Stimulated activated CD4-positive, alpha-beta T cell treated with anti-CD3 and anti-CD28 coated beads, Interleukin-15, amount 100 ng/mL, for 24 hours (primary cell): ENCODE measurements around the gene FANK1.
"Not testable (repeated sequence)": the region's sequence is repeated elsewhere in the genome, so short reads cannot be mapped to it uniquely, and the experiment has no call there.

Experiments
- DNase-seq: peaks from one replicate; pipeline ENCODE4 v3.0.0-alpha.2; 2020

The FANK1 gene

DNA sequence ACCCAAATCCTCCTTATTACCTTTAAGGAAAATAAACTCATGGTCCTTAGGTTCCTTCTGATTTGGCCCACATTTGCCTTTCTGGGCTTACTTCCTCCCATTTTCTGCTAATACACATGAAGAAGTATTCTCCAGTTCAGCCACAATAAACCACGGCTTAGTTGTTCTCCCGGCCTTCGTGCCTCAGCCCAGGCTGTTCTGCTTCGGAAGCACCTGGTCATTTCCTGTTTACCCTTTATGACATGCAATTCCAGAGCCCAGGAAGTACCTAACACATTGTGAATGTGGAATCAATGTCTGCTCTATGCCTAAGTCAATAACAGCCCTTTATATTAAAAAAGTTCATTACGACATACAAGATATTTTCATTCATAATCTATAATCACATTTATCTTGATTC, 4.0 kb upstream of the FANK1 start:
- DNase-seq, result not testable (repeated sequence)

DNA sequence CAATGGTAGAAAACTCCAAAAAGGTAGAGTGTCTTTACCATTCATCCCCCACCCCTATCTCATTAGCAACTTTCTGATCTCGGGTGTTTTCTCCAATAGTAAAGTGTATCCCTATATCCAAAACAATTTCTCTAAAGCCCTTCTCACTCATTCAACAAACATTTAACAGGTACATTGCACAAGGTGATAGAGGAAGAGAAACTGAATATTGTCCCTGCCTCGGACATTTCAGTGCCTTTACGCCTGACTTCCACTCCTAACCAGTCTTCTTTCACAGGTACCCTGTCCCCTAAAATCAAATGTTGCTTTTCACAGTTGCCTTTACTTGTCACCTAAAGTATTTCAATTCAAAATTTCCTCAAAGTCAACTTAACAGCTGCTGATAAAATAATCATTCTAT, 2.2 kb upstream of the FANK1 start:
- not testable (repeated sequence) for DNase-seq

DNA sequence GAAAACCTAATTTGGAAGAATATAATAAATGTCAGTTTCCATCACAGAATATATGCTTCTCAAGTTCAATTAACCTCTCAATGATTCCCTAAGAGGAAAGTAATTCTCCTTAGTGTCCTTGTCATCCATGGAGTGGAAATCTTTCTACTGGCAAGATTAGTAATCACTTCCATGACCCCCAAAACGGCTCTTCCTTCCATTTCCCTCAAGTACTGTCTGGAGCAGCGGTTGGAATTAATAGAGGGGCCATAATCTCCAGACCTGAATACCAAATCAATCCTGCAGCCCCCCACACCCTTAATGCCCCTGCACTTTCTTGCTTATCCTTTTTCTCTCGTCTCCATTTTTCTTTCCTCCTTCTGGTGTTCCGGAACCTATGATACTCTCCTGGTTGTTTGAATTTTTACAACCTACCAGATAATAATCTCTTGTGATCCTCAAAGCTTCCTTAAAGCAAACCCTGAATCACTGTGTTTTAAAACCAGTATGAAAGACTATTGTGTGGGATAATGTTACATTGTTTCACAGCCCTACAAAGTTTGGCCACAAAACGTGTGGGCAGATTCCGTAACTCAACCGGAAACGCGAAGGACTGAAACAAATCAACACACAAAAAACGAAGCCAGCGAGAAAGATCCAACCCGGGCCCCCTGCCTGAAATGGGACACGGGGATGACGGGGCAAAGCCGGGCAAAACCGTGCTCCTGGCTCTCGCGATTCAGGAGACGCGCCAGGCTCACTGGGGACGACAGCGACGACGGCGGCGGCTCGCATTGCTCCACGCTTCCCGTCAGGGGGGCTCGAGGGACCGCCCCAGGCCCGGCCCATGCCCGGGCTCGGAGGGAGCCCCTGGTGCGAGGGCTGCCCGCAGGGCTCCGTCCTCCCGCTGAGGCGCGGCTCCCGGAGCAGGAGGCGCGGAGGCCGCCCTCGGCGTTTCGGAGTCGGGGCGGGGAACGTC, 955 bp upstream of the FANK1 start:
- peak; percentile 72 for DNase-seq

DNA sequence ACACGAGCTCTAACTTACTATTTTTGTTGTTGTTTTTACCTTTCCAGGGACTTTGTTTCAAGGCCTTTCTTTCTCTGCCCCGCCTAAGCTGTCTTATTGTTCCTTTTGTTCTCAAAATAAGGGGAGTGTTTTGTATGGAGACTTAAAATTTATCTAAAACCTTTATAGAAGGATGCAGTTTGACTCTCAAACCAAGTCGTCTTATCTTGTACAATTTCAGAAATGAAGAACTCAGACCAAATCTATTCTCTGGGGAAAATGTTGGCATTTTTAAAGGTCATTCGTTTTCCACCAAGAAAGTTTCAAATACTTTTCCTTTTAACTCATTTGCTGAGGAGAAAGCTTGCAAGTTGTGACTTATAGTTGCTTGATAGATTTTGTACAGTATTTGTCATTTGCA, 953 bp downstream of the FANK1 start:
- not testable (repeated sequence) for DNase-seq

DNA sequence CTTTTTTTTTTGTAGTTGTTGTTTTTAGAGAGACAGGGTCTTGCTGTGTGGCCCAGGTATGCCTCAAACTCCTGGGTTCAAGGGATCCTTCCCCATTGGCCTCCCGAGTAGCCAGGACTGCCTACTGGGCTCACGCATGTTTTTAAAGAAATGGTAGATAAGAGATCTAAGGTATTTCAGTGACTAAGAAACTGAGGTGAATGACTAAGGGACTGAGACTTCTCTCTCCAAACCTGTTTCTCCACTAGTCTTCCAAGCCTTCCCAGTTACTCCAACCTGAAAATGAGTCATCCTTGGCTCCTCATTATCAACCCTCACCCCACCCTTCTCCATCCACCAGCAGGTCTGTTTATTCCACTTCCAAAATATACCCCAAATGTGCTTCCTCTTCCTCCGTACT, 4.6 kb downstream of the FANK1 start:
- not testable (repeated sequence) for DNase-seq

DNA sequence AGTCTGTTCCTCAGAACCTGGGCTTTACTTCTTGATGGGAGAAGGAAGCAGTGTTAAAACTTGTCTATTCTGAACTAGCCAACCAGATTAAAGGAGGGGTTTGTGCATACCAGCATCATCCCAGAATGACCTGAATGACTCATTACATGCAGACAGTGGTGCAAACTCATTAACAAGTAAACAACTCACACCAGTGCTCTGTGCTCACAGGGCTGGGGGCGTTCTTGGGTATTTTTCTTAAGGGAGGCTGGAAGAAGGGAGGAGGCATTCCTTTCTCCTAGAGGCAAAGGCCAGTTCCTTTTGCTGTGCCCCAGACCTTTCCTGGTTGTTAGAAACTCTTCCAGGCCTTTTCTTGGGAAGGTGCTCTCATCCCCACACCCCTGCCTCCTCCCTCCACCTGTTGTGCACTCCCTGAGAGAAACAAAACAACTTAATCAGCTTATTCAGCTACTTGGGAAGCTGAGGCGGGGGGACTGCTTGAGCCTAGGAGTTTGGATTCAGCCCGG, 6.8 kb downstream of the FANK1 start:
- DNase-seq, result not testable (repeated sequence)

DNA sequence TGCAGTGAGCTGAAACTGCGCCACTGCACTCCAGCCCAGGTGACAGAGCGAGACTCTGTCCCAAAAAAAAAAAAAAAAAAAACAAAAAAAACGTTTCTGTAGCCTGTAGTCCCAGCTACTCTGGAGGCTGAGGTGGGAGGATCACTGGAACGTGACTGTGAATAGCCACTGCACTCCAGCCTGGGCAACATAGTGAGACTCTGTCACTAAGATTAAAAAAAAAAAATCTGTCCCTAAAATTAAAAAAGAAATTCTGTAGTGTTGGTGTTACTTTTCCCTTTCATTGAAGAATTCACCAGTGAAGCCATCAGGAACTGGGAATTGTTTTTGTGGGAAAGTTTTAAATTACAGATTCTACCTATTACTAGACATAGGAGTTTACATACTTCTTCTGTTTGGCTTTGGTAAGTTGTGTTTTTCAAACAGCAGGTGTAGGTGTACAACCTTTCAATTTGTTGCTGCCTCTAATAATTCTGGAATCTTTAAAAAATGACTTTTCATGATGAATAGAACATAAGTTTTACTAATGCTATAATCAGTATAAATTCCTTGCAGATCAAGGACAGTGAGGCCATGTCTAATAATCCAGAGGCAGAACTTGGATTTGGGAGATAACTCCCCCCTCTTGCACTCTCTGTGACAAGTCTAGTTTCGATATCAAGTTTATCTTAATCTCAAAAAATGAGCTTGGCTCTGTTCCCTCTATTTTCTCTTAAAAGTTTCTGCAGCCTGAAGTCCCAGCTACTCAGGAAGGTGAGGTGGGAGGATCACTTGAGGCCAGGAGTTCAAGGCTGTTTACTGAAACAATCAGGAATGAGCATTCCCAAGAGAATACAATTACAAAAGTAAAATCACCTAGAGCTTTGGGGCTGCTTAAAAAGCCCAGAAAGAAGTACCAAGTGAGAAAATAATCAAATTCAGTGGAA, 9.0 kb downstream of the FANK1 start:
- not testable (repeated sequence) for DNase-seq

DNA sequence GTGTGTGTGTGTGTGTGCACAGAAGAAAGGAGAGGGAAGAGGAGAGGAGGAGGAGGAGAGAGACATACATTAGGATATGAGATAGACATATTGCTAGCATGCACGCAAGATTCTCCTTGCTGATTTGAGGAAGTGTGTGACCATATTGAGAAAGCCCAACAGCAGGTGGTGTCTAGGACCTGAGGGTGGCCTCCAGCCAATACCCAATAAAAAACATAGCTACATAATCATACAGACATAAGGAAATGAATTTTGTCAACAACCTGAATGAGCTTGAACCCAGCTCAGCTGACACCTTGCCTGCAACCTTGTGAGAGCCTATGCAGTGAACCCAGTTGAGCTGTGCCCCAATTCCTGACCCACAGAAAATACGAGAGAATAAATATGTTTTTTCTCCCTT, 11.2 kb downstream of the FANK1 start:
- not testable (repeated sequence) for DNase-seq

DNA sequence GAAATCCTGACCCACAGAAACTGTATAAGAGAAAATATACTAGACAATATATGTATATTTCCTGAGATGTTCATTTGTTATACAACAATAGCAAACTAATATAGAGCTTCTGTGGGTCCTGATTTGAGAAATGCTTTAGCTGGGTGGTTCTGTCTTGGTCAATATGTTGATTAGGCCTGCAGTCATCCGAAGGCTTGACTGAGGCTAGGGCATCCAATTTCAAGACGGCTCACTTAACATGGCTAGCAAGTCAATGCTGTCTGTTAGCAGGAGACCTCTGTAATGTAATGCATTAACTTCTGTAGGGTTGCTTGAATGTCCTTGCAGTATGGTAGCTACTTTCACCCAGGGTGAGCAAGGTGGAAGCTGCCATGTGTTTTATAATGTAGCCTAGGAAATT, 12.4 kb downstream of the FANK1 start:
- not testable (repeated sequence) for DNase-seq

DNA sequence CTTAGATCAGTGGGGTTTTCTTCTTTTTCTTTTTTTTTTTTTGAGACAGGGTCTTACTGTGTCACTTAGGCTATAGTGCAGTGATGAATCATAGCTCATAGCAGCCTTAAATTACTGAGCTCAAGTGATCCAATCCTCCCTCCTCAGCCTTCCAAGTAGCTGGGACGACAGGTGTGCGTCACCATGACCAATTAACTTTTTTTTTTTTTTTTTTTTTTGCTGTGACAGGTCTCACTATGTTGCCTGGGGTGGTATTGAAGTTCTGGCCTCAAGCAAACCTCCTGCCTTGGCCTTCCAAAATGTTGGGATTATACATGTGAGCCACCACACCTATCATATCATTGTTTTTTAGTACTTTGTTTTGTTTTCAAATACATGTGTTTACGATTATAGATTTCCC, 13.1 kb downstream of the FANK1 start:
- not testable (repeated sequence) for DNase-seq

DNA sequence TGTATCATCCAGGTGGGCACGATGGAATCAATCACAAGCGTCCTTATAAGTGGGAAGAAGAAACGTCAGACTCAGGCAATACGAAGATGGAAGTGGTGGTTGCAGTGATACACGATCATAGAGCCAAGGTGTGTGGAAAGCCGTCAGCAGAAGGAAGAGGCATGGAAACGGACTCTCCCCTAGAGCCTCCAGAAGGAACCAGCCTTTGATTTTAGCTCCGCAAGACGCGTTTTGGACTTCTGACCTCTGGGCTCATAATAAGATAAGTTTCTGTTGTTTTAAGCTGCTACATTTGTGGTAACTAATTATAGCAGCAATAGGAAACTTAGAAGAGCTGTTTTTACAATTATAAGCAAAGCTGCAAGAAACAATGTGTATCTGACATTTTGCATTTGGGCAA, 14.8 kb downstream of the FANK1 start:
- DNase-seq, result no peak

DNA sequence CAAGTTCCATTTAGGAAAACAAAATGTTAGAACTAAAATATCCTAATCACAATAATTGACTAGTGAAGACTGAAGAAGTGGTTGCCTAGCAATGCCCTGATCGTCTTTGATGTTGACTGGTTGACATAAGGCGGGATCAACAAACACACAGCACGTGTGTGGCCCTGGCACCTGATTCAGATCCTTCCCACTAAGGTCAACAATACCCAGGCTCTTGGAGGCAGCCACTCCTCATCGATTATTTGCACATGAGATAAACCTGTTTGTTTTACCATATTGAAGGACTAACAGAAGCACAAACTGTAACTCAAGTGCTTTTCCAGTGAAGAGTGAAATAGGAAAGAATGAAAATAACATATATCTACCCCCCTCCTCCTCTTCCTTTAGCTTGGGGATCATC, 15.6 kb downstream of the FANK1 start:
- no peak for DNase-seq

DNA sequence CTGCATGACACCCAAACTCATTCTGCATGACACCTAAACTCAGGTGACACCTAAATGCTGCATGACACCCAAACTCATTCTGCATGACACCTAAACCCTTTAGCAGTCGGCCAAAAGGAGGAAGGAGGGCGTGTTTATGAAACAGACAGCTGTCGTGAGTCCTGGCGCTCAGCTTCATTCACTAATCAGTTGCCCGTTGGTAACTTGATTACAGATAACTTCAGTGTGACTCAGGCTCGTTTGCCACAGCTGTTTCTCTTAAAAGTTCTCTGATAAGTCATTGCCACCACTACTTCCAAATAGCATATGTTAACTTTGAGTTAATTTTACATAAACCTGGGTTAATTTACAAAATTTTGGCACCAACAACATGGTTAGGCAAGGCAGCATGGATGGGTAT, 16.9 kb downstream of the FANK1 start:
- DNase-seq, result not testable (repeated sequence)

DNA sequence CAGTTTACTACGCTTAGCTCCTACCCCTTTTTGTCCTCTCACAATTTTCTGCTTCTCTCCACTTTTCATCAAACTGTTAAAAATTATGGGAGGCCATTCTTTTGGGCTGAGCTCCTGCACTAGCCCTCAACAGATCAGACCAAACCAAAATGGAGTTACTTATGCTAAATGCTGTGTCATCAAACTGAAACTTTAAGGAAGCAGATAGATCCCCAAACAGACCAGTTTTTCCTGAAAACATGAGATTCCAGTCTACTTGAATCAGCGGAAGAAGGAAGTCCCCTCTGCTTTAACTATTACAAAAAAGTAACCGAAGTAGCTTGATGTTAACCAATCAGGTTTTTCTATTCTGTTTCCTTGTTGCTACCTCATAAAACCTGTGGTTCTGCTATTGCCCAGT, 20.6 kb downstream of the FANK1 start:
- DNase-seq, result no peak

DNA sequence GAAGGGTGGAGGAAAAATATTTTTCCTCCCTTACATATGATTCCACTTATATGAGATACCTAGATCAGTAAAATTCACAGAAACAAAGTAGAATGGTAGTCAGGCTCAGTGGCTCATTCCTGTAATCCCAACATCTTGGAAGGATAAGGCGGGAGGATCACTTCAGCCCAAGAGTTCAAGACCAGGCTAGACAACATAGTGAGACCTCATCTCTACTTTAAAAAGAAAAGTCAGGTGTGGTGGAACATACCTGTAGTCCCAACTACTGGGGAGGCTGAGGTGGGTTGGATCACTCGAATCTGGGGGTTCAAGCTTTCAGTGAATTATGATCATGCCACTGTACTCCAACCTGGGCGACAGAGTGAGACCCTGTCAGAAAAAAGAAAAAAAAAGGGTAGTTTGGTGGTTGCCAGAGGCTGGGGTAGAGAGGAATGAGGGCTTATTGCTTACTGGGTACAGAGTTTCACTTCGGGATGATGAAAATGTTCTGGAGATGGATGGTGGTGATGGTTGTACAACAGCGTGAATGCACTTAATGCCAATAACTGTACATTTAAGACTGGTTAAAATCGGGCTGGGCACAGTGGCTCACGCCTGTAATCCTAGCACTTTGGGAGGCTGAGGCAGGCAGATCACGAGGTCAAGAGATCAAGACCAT, 21.5 kb downstream of the FANK1 start:
- DNase-seq, result not testable (repeated sequence)

DNA sequence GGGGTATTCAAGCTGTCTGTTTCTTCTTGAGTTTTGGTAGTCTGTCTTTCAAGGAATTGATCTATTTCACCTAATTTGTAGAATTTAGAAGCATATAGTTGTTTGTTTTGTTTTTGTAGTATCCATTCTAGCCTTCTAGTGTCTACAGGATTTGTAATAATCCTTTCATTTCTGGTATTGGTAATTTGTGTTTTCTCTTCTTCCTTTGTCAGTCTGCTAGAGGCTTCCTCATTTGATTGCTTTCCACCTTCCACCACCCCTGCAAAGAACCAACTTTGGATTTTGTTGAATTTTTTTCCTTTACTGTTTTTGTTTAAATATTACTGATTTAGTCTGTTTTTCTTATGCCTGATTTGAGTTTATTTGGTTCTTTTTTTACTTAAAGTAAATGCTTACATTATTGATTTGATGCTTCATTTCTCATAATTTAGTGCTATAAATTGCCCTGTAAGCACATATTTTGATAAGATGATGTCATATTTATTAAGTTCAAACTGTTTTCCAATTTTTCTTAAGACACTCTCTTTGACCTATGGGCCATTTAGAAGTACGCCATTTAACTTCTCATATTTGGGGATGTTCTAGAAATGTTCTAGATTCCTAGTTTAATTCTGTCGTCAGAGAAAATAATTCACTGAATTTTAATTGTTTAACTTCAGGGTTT, 25.4 kb downstream of the FANK1 start:
- not testable (repeated sequence) for DNase-seq

DNA sequence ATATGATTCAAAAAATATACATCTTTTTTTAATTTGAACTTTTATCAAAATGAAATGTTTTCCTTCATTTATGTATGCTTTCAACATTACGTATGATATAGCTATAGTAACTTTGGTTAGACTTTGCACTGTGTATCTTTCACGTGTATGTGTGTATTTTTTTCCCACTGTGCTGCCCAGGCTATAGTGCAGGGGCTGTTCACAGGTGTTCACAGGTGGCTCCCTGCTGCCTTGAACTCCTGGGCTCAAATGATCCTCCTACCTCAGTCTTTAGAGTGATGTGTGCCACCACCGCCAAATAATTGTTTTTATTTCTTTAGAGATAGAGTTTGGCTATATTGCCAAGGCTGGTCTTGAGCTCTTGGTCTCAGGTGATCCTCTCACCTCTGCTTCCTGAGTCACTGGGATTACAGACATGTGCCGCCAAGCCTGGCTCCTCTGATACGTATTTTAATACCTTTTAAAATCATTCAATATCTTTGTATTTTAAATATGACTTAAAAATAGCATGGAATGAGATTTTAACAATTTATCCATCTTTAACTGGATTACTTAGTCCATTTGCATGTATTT, 29.0 kb downstream of the FANK1 start:
- DNase-seq, result no peak

DNA sequence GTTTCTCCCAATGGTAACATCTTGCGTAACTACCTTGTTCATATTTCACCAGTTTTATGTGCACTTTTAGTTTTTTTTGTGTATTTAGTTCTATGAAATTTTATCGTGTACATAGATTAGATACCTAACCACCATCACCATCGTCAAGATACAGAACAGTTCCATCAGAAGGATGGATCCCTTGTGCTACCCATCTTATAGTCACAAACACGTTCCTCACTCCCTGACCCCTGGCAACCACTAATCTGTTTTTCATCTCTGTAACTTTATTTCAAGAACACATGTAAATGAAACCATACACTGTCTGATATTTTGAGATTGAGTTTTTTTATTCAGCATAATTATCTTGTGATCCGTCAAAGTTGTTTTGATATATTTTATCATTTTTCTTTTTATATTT, 29.9 kb downstream of the FANK1 start:
- DNase-seq, result no peak

DNA sequence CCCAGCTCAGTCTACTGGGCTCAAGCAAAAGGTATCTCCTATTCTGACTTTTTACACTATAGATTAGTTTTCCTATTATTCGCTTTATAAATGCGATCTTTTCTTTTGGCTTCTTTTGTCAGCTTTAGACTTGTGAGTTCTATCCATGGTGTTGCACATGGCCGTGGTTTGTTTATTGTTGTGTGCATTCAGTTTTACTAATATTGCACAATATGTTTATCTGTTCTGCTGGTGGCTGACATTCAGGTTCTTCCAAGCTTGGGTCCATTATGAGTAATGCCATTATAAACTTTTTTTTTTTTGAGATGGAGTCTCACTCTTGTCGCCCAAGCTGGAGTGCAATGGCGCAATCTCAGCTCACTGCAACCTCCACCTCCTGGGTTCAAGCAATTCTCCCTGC, 30.9 kb downstream of the FANK1 start:
- DNase-seq, result not testable (repeated sequence)

DNA sequence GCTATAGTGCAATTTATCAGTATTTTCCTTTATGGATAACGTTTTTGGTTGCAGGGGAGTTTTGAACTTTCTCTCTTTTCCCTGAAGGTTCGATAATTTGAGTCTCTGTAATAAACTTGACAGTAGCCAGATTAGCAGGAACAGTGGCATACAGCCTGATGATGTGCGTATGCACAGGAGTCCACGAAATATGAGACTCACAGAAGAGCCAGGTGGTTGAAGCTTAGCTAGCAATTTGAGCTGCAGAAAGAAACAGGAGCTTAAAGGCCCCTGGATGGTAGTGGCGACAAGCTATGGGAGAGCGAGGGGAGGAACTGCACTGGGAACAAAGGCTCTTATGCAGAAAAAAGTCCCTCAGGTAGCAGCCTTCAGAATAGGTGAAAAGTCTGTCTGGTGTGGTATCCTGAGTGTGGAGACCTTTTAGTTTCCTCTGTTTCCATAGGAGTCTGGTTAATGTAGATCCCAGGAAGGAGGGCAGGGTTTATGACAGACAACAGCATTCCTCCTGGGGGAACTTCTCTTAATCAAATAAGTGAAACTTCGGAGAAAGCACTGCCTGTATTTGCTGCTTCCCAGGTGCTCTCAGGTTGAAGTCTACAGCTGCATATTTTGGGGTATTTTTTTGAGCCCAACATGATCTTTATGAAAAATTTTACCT, 32.7 kb downstream of the FANK1 start:
- DNase-seq, result no peak

DNA sequence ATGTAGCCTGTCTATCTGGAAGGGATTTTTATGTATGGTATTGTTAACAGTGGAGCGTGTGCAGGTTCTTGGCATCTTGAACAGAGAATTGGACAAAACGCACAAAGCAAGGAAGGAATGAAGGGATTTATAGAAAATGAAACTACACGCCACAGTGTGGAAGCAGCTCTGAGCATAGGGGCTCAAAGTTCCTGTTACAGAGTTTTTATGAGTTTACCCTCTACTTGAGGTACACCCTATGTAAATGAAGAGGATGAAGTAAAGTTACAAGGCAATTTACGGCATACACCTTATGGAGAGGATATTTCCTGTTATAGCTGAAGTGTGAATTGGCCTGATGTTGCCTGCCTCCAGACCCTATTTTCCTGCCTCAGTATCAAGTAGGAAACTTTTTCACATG, 33.3 kb downstream of the FANK1 start:
- DNase-seq, result no peak
